Upper lobe of left lung (tissue), 4 donors: Measurements from ENCODE around the gene IYD.

Source experiments
- POLR2AphosphoS5 ChIP-seq, 2 donors: sonication (generic); formaldehyde crosslinking; IDR thresholded peaks; one replicate each; pipeline ENCODE4 v1.5.1; 2017; ENCODE audit warnings: antibody characterized with exemption in 2 of 2
- TF ChIP-seq, protein P1 (sequence below), 6 experiments: fragments of 450-650 bp in 4 of 6; fragments of 200-600 bp in 2 of 6; sonication (generic) in 2 of 6; IDR thresholded peaks; one replicate each; pipeline ENCODE4 v1.5.1; 2016 to 2019; ENCODE audit warnings: antibody characterized with exemption in 6 of 6

DNA sequence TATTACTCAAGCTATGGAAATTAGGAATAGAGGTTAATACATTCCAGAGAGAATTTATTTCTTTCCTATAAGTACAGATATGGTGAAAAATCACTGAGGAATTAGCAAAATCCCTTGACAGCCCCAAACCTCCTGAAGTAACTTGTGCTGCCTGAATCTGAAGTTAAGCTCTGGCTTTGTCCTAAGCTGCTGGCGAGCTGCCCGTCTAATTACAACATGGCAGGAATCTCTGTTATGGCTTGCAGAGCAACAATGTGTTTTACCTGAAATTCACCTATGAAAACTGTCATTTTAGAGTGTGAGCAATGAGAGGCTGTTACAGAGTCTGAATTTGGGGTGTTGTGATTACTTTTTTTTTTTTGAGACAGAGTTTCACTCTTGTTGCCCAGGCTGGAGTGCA lies 22.5 kb upstream of the IYD start:
- no peak for TF ChIP-seq POLR2AphosphoS5 (IDR thresholded peaks at IDR 0.05)
- TF ChIP-seq, protein P1, sequence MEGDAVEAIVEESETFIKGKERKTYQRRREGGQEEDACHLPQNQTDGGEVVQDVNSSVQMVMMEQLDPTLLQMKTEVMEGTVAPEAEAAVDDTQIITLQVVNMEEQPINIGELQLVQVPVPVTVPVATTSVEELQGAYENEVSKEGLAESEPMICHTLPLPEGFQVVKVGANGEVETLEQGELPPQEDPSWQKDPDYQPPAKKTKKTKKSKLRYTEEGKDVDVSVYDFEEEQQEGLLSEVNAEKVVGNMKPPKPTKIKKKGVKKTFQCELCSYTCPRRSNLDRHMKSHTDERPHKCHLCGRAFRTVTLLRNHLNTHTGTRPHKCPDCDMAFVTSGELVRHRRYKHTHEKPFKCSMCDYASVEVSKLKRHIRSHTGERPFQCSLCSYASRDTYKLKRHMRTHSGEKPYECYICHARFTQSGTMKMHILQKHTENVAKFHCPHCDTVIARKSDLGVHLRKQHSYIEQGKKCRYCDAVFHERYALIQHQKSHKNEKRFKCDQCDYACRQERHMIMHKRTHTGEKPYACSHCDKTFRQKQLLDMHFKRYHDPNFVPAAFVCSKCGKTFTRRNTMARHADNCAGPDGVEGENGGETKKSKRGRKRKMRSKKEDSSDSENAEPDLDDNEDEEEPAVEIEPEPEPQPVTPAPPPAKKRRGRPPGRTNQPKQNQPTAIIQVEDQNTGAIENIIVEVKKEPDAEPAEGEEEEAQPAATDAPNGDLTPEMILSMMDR (IDR thresholded peaks at IDR 0.05) = no peak
